Measurements from ENCODE around the gene ZNF329. TPM values are rescaled to one million over a fixed set of nuclear protein-coding genes. Genes with fewer than 3 reads are reported as not detected.

The ZNF329 gene
- total RNA-seq, 1 donor from 2014 or later = 1.6 TPM

DNA sequence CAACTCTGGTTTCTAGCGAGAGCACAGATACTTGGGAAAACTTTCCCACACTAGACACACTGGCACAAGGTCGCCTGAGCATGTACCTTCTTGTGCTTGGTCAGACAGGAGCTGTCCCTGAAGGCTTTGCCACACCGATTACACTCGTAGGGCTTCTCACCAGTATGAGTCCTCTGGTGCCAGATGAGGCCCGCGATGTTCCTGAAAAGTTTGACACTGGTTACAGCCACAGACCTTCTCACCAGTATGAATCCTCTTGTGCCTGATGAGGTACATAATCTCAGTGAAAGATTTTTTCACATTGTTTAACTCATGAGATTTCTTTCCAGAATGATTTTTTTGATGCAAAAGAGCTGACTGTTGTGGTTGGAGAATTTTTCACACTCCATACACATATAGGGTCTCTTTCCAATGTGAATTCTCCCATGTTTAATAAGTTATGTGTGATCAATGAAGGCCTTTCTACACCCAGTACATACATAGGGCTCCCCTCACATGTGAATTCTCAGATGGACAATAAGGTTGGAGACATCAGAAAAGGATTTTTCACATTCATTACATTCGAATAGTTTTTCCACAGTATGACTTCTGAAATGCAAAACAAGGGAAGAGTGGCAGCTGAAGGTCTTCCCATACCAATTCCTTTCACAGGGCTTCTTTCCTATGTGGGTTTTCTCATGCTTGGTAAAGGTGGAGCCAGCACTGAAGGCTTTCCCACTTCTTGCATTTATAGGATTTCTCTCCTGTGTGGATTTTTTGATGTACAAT is 42.6 kb downstream of the ZNF329 start:
- no peak for DNase-seq (ENCODE audit: low spot score)
- intact Hi-C loops (cut with micrococcal nuclease) = no loop called here
- Mint-ChIP-seq H3K4me1 (ENCODE audit: low read depth) (no peaks in the 10 kb centered on the region), H3K4me3 (no peak overlapping the region), H3K27me3 (ENCODE audit: insufficient read depth) (no peaks in the 10 kb centered on the region), H3K36me3 (ENCODE audit: low read depth) (peaks cover 5% of the 10 kb centered on the region), H3K9me3 (peaks cover 64% of the 10 kb centered on the region), H3K27ac (no peak overlapping the region)

DNA sequence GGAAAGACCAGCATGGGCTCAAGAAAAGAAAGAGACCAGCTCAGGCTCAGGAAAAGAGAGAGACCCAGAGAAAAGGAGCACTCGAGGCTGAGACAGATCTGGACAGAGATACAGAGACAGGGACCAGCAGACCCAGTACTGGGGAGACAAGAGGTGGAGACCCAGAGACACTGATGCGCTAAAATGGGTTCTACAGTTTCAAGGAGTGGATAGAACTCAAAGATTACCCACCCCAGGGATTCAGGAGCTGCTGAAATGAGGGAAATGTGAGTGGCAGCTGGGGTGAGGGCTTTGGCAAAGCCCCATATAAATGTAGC is 51.9 kb downstream of the ZNF329 start:
- peaks cover 34% of the 10 kb centered on the region for H3K9me3 Mint-ChIP-seq
- no peaks in the 10 kb centered on the region for H3K27me3 Mint-ChIP-seq (ENCODE audit: insufficient read depth)
- H3K4me1 Mint-ChIP-seq (ENCODE audit: low read depth) = peaks cover 5% of the 10 kb centered on the region
- peak overlapping the region; percentile 82 for H3K4me3 Mint-ChIP-seq
- intact Hi-C loops (cut with micrococcal nuclease) = no loop called here
- peak overlapping the region; percentile 99 for H3K27ac Mint-ChIP-seq
- no peak for DNase-seq (ENCODE audit: low spot score)
- H3K36me3 Mint-ChIP-seq (ENCODE audit: low read depth) = peaks cover 4% of the 10 kb centered on the region

DNA sequence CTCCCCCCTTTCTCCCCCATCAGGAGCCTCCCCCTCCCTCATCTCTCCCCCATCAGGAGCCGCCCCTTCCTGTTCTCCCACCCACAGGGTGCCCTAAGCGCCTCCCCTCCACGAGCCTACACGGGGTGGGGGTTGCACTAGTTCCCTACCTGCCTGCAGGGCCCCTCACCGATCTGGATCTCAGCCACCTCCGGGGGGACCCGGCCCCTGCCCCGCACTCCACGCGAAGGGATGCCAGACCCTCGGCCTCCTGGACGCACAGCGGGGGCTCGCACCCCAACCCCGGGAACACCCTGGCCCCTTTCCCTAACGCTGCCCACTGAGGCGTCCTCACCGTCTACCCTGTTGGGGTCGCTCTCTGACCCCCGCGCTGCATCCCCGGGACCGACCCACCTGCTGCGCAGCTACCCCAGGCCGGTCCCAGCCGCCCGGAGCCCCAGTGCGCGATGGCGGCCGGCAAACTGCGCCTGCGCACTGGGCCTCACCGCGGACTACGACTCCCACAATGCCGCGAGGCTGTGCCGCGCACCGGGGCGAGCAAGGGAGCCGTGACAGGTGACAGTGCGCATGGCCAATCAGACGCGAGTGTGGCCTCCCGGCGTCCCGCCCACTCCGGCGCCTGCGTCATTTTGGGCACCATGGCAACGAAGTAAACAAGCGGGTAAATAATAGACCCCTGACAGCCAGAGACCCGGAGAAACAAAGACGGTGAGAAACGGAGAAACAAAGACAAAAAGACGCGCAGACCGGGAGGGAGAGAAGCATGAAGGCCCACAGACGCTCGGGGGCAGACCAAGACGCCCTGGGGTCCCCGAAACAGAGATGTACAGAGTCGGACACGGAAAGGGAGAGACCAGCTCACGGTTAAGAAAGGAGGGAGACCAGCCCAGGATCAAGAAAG is 52.6 kb downstream of the ZNF329 start, which contains the start of gene ZSCAN18:
ZSCAN18 (minus strand) TSS at position 451 of the 901 bp plus-strand sequence. CDS start 7,964 bp downstream, outside the sequence.
- peaks cover 5% of the 10 kb centered on the region for H3K4me1 Mint-ChIP-seq (ENCODE audit: low read depth)
- intact Hi-C loops (cut with micrococcal nuclease) = no loop called here

DNA sequence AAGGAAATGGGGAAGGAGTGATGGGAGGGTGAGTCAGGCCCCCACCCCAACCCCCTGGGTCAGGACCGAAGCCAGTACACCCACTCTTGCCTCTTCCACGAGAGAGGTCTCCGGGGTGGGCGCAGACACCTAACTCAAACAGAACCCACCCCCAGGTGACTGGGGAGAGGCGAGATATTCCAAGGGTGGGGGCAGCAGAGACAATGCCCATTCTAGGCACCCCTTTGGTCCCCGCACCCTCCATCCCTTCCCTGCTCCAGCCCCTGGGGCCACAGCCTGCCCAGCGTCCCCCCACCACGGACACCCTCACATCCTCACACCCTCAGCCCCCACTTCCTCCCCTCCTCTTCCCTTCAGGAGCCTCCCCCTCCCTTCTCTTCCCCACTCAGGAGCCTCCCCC is 53.2 kb downstream of the ZNF329 start:
- peaks cover 4% of the 10 kb centered on the region for H3K36me3 Mint-ChIP-seq (ENCODE audit: low read depth)
- peaks cover 27% of the 10 kb centered on the region for H3K9me3 Mint-ChIP-seq
- H3K27me3 Mint-ChIP-seq (ENCODE audit: insufficient read depth) = no peaks in the 10 kb centered on the region
- no peak overlapping the region for H3K27ac Mint-ChIP-seq
- no peak overlapping the region for H3K4me3 Mint-ChIP-seq
- DNase-seq (ENCODE audit: low spot score) = no peak
- intact Hi-C loops (cut with micrococcal nuclease) = no loop called here
- peaks cover 5% of the 10 kb centered on the region for H3K4me1 Mint-ChIP-seq (ENCODE audit: low read depth)

More for the DNA sequence above, 52.6 kb downstream of the ZNF329 start, which contains the start of gene ZSCAN18:
- H3K4me3 Mint-ChIP-seq = peak within 1 kb of the TSS; percentile 82
- H3K27ac Mint-ChIP-seq = peak within 1 kb of the TSS; percentile 99
- H3K36me3 Mint-ChIP-seq (ENCODE audit: low read depth) = peaks cover 4% of the 10 kb centered on the region
- peaks cover 32% of the 10 kb centered on the region for H3K9me3 Mint-ChIP-seq
- H3K27me3 Mint-ChIP-seq (ENCODE audit: insufficient read depth) = no peaks in the 10 kb centered on the region
- peak; percentile 76 for DNase-seq (ENCODE audit: low spot score)

DNA sequence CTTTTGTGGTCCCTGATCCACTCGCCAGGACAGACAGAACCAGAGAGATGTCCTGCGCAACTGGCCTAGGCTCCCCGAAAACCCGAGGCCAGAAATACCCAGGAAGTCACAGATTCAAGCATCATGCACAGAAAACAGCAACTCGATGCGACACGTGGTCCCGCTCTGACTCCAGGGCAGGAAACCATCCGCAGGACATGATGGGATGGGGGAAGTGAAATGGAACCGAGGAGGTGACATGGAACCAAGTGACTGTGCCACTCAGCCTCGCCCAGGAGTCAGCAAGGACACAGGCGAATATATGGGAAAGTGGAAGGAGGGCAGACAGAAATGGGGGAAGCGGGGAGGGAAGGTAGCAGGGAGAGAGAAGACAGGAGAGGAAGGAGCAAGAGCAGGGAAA is 53.7 kb downstream of the ZNF329 start:
- no peak for DNase-seq (ENCODE audit: low spot score)
- H3K36me3 Mint-ChIP-seq (ENCODE audit: low read depth) = peaks cover 4% of the 10 kb centered on the region
- H3K27ac Mint-ChIP-seq = no peak overlapping the region
- H3K4me1 Mint-ChIP-seq (ENCODE audit: low read depth) = peaks cover 5% of the 10 kb centered on the region
- H3K9me3 Mint-ChIP-seq = peaks cover 26% of the 10 kb centered on the region
- no peaks in the 10 kb centered on the region for H3K27me3 Mint-ChIP-seq (ENCODE audit: insufficient read depth)
- intact Hi-C loops (cut with micrococcal nuclease) = no loop called here
- peak overlapping the region; percentile 66 for H3K4me3 Mint-ChIP-seq

DNA sequence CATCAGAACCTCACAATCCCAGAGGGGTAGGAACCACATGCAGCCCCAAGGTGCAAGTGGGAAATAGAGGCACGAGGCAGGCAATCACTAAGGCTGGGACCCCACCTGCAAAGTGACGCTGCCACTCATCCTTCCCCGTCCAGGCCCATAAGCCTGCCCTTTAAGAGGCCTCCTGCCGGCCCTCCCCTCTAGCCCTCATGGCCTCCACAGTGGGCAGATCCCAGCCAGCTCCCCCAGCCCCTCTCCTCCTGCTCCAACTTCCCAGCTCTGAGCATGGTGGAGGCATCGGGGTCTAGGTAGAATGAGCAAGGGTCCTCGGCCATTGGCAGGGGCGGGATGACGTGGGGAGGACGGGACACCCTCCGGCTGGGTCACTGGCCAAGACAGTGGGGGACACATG is 55.3 kb downstream of the ZNF329 start:
- Mint-ChIP-seq H3K27ac (no peak overlapping the region), H3K9me3 (peaks cover 31% of the 10 kb centered on the region), H3K4me3 (no peak overlapping the region), H3K36me3 (ENCODE audit: low read depth) (peaks cover 5% of the 10 kb centered on the region), H3K27me3 (ENCODE audit: insufficient read depth) (no peaks in the 10 kb centered on the region), H3K4me1 (ENCODE audit: low read depth) (peaks cover 5% of the 10 kb centered on the region)
- DNase-seq (ENCODE audit: low spot score) = no peak
- intact Hi-C loops (cut with micrococcal nuclease) = no loop called here

DNA sequence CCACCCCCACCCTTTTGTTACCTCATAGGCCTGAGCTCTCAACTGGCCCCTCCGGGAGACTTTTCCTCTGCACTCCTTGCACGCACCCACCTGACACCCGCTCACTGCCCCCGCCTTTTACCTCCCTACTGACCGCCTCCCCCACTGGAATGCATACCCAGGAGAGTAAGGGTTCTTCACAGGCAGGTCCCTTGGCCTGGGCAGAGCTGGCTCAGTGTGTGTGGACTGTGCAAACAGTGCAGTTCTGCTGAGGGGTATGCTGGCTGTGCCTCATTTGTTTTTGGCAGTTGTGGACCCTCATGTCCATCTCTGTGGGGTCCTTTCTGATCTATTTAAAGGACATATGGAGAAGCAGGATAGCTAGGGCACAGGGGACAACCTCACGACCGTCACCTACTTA is 57.5 kb downstream of the ZNF329 start:
- Mint-ChIP-seq H3K4me1 (ENCODE audit: low read depth) (no peaks in the 10 kb centered on the region), H3K36me3 (ENCODE audit: low read depth) (peaks cover 1% of the 10 kb centered on the region), H3K4me3 (no peak overlapping the region), H3K27me3 (ENCODE audit: insufficient read depth) (no peaks in the 10 kb centered on the region), H3K9me3 (peaks cover 30% of the 10 kb centered on the region), H3K27ac (no peak overlapping the region)
- no peak for DNase-seq (ENCODE audit: low spot score)
- intact Hi-C loops (cut with micrococcal nuclease) = no loop called here

DNA sequence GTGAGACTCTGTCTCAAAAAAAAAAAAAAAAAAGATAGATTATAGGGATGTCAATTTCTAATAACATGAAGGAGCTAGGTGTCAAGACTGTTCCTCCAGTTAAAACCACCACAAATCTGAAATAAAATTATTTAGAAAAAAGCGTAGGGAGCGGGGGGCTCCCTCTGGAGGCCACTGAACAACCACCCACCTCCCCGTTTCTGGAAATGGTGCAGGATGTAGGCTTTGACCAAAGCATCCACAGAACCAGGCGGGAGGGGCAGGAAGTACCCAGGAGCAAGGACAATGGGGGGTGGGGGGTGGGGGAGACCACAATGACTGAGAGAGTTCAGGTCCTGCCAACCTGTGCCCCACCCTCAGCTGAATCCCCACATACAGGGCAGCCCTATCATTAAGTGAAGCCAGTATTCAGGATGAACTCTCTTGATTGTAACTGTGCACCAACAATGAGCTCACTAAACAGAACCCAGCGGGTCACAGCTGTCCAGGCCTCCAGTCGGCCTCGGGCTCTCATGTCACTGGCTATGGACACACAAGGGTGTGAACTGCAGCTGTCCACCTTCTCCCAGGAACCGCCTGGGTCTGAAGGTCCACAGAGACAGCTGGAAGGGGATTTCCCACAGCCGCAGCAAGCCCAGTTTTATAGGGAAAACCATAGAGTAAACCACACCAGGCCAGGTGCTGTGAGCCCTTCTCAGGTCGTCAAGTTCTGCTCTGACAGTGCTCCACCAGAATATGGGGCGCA is 59.2 kb downstream of the ZNF329 start:
- intact Hi-C loops (cut with micrococcal nuclease) = no loop called here
- Mint-ChIP-seq H3K4me1 (ENCODE audit: low read depth) (no peaks in the 10 kb centered on the region), H3K4me3 (no peak overlapping the region), H3K27ac (no peak overlapping the region), H3K27me3 (ENCODE audit: insufficient read depth) (no peaks in the 10 kb centered on the region), H3K36me3 (ENCODE audit: low read depth) (peaks cover 1% of the 10 kb centered on the region), H3K9me3 (peaks cover 27% of the 10 kb centered on the region)
- DNase-seq (ENCODE audit: low spot score) = no peak

DNA sequence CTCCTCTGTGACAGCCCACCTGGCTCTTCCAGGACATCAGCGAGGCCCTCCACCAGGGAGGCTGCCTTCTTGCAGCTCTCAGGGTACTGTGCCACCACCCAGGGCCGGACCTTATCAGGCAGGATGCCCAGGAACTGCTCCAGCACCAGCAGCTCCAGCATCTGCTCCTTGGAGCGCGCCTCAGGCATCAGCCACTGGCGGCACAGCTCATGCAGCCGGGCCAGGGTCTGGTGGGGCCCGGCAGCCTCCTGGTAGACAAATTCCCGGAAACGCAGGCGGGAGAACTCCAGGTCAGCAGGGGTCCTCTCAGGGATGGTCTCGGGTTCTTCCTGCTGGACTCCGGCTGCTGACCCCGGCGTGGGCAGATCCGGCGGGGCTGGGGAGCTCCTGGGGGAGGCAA is 60.7 kb downstream of the ZNF329 start:
- H3K4me1 Mint-ChIP-seq (ENCODE audit: low read depth) = no peaks in the 10 kb centered on the region
- intact Hi-C loops (cut with micrococcal nuclease) = no loop called here
- H3K36me3 Mint-ChIP-seq (ENCODE audit: low read depth) = peaks cover 1% of the 10 kb centered on the region
- no peaks in the 10 kb centered on the region for H3K27me3 Mint-ChIP-seq (ENCODE audit: insufficient read depth)
- peaks cover 23% of the 10 kb centered on the region for H3K9me3 Mint-ChIP-seq
- no peak overlapping the region for H3K4me3 Mint-ChIP-seq
- H3K27ac Mint-ChIP-seq = no peak overlapping the region
- no peak for DNase-seq (ENCODE audit: low spot score)

DNA sequence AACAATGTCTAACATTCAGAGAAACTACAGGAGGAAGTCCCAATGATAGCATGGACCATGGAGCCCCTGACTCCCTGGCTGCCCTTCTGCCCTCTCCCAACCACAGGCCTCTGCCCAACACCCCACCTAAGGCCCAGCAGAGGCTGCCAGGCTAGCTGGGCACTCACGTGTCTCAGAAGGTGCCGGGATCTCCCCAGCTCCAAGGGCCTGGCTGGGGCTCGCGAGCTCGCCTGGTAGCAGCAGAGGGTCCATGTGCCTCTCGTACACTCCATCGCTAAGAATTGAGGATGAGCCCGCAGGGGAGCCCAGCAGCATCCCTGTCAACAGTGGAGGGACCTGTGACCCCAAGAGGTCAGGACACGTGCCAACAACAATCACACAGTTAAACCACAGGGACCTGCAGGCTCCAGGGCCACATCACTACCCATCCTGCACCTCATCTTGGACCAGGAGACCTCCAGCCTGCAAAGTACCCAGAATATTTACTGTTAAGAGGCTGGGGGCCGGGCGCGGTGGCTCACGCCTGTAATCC is 62.0 kb downstream of the ZNF329 start:
- Mint-ChIP-seq H3K27ac (no peak overlapping the region), H3K4me1 (ENCODE audit: low read depth) (no peaks in the 10 kb centered on the region), H3K4me3 (no peak overlapping the region), H3K9me3 (peaks cover 26% of the 10 kb centered on the region), H3K27me3 (ENCODE audit: insufficient read depth) (no peaks in the 10 kb centered on the region), H3K36me3 (ENCODE audit: low read depth) (peaks cover 1% of the 10 kb centered on the region)
- DNase-seq (ENCODE audit: low spot score) = no peak
- intact Hi-C loops (cut with micrococcal nuclease) = no loop called here

DNA sequence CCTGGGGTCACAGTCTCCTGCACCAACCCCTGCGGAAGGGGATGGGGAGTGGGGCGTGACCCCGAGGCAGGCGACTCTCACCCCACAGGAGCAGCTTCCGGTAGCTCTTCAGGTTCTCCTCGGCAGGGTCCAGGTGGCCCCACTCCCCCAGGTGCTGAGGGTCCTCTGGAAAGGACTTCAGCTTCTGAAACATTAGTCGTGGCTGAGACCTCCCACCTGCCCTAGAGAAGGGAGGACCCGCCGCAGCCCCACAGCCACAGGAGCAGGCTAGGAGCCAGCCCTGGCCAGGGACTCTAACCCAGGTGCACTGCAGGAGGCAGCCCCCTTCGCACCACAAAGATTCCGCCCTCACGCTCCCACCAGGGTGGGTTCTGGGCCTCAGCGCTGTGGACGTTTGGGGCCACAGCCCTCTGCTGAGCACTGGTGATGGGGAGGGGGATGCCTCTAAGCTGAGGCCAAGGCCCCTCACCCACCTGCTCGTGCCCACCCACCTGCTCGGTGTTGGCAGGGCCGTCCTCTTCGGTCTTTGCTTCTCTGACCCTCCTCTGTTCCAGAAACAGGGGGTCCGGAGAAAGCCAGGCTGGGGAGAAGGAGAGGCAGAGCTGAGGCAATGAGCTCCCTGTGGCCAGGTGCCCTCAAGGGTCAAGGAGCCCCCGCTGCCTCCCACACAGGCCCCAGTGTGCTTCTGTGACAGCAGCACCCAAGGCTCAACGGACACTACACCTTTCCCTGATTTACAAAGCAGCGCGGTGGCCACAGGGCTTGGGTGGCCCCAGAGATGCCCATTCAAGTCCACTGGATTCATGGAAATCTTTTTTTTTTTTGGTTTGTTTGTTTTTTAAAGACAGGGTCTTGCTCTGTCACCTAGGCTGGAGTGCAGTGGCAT is 63.5 kb downstream of the ZNF329 start:
- Mint-ChIP-seq H3K4me3 (no peak overlapping the region), H3K27ac (no peak overlapping the region), H3K27me3 (ENCODE audit: insufficient read depth) (no peaks in the 10 kb centered on the region), H3K4me1 (ENCODE audit: low read depth) (no peaks in the 10 kb centered on the region), H3K36me3 (ENCODE audit: low read depth) (peaks cover 1% of the 10 kb centered on the region), H3K9me3 (peaks cover 28% of the 10 kb centered on the region)
- DNase-seq (ENCODE audit: low spot score) = no peak
- intact Hi-C loops (cut with micrococcal nuclease) = no loop called here

DNA sequence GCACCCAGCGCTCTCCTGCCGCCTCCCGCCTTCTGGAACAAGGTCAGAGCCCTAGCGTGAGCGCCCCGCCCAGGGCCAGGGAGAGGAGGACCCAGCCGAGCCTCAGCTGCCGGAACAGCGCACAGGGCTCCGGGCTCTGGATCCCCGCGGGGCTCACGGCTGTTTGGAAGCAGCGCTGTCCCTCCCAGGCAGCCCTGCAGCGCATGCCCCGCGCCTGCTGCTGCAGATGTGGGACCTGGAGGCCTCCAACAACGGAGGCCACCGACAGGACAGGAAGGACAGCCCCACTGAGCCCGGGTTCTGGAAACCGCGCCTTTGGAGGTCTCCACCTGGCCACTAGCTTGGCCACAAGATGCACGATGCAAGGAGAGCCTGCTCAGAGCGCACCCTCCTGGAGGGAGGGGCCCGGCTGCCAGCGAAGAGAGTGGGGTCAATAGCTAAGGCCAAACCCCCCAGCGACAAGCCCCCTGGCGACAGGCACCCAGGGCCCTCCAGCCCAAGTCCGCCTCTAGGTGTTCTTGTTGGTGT is 65.2 kb downstream of the ZNF329 start:
- H3K4me1 Mint-ChIP-seq (ENCODE audit: low read depth) = no peaks in the 10 kb centered on the region
- no peaks in the 10 kb centered on the region for H3K27me3 Mint-ChIP-seq (ENCODE audit: insufficient read depth)
- no peak overlapping the region for H3K4me3 Mint-ChIP-seq
- no peaks in the 10 kb centered on the region for H3K36me3 Mint-ChIP-seq (ENCODE audit: low read depth)
- intact Hi-C loops (cut with micrococcal nuclease) = no loop called here
- H3K27ac Mint-ChIP-seq = no peak overlapping the region
- peaks cover 36% of the 10 kb centered on the region for H3K9me3 Mint-ChIP-seq
- no peak for DNase-seq (ENCODE audit: low spot score)
